HFF-Myc (cell line): ENCODE results near the gene MEIKIN.

Experiments
- DNase-seq: peaks from one replicate; pipeline ENCODE4 v3.0.0-alpha.2; 2011; ENCODE audit warnings: low read depth; ENCODE audit errors: extremely low read depth
- H3K4me3 ChIP-seq: replicated peaks from 2 replicates; pipeline ENCODE4 v1.5.1; 2011; ENCODE audit warnings: low read depth, mild to moderate bottlenecking, control low read depth, low read length
- CTCF ChIP-seq: IDR thresholded peaks from 2 replicates; pipeline ENCODE4 v1.5.1; 2012; ENCODE audit warnings: mild to moderate bottlenecking, low read depth, low read length, control low read depth; ENCODE audit errors: missing control alignments

MEIKIN gene

GRCh38 chr5:131821221-131821620 is 124.2 kb downstream of the MEIKIN start:
- no peak for TF ChIP-seq CTCF
- DNase-seq = no peak
- H3K4me3 ChIP-seq = no peak overlapping the region

- no peak overlapping the region for H3K4me3 ChIP-seq
- no peak for DNase-seq
- TF ChIP-seq CTCF = no peak
These were observed 127.3 kb downstream of the MEIKIN start for GRCh38 chr5:131818001-131818724.

GRCh38 chr5:131814990-131815389 is 130.5 kb downstream of the MEIKIN start:
- no peak for TF ChIP-seq CTCF
- peak; percentile 75 for DNase-seq
- no peak overlapping the region for H3K4me3 ChIP-seq

GRCh38 chr5:131812371-131813160 is 132.9 kb downstream of the MEIKIN start:
- no peak for DNase-seq
- TF ChIP-seq CTCF = no peak
- no peak overlapping the region for H3K4me3 ChIP-seq

- no peak overlapping the region for H3K4me3 ChIP-seq
- DNase-seq = no peak
- peak; percentile 25 for TF ChIP-seq CTCF
These were observed 134.8 kb downstream of the MEIKIN start for GRCh38 chr5:131810510-131811249.

GRCh38 chr5:131796793-131797693 is 148.4 kb downstream of the MEIKIN start, which contains the start of gene FNIP1:
TSS of gene FNIP1 (minus strand) at chr5:131797017. CDS start at chr5:131796921, 96 bp downstream.
- H3K4me3 ChIP-seq = peak within 1 kb of the TSS; percentile 91
- DNase-seq = peak; percentile 73
- TF ChIP-seq CTCF = no peak
